Medulla oblongata (tissue), 1 donor: ENCODE measurements around the gene IL22.

Experiments
- DNase-seq: peaks from one replicate; pipeline ENCODE4 v3.0.0-alpha.2; 2015; ENCODE audit errors: extremely low spot score

Gene IL22

DNA sequence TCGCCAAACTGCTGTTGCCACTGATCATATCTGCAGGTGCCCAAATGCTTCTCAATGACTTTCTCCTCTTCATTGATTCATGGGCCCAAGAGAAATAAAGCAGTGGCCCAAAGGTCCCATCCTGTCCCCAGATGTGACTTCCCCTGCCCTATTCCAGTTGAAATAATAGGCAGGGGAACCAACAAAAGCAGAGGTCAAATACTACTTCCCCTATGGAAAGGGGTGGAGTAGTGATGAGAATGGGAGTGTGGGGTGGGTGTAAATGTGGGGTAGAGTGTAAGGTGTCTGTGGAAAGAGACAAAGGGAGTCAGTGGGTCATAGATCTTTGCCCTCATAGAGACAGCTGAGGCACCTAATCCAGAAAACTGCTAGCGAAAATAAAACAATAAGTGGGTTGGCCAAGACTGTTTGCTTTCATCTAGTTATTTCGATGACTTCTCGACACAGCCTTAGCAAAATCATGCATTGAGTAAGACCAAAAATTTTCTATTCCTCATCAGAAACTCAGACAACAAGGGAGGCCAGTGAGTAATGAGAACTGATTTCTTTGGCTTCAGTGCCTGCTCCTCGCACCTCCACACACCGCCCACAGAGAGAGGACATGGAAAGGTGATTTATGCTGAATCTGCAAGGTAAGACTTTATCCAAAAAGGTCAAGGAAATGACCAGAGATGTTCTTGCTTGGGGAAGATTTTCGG is 10.9 kb upstream of the IL22 start:
- DNase-seq = no peak

DNA sequence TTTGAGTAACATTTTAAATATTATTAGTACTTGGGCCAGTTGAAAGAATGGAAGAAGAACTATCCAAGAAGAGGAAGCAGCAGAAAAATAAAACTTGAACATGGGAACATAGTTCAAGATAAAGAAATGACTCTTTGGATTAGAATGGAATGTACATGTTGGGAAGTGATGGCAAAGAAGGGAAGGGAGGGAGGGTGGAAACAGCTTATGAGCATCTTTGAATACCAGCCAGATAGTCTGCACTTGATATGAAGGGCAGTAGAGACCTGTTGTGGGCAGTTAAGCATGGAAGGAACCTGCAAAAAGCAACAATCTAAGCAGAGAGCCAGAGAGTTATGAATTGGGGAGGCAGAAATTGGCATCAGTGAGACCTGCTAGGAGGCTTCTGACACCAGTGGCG is 10.0 kb upstream of the IL22 start:
- no peak for DNase-seq

DNA sequence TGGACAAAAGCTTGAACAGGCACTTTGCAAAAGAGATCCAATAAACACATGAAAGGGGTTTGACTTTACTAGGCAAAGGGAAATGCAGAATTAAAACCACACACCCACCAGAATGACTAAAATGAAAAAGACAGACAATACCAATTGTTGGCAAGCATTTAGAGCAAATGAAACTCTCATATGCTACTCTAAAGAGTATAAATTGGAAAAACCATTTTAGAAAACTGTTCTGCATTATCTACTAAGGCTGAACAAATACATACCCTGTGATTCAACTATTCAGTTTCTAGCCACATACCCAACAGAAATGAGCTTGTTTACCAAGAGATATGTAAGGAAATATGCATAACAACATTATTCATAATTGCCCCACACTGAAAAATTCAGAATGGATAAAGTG is 8.5 kb upstream of the IL22 start:
- DNase-seq = no peak

DNA sequence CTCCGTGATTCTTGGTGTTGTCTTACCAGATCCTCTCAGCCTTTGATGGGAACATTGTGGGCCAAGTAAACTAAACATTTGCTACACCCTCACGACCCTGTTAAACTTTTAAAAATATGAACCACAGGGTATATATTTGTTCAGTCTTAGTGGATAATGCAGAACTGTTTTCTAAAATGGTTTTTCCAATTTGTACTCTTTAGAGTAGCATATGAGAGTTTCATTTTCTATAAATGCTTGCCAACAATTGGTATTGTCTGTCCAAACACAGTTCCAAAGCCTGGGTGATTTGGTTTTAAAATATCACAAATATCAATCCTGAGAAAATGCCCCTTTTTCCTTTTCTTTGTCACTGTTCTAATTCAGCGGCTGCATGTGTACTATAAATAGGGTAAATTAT is 6.7 kb upstream of the IL22 start:
- no peak for DNase-seq

DNA sequence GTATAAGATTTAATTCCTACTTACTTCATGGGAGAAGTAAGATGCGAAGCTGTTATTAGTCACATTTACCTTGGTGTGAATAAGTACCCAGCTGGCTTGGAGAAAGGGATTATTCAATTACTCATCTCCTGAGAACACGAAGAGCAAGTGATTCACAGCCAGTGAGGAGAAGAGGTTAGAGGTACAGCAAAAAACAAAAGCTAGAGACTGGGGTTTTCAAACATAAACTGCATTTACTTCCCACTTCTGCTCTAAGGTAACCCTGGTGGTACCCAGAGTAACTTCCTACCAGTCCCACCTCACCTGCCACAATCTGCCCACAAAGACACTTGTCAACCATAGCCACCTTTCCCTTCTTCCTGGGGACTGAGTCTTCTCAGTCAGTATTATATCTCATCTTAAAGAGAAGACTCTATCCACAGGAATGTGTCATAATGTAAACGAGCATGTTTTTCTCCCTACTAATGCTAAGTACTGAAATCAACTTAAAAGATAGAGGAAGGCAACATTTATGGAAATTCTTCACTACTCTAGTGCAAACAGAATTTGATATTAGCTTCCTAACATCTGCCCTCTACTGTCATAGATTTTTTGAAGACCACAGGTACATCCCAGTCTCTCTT is 6.0 kb upstream of the IL22 start:
- no peak for DNase-seq

DNA sequence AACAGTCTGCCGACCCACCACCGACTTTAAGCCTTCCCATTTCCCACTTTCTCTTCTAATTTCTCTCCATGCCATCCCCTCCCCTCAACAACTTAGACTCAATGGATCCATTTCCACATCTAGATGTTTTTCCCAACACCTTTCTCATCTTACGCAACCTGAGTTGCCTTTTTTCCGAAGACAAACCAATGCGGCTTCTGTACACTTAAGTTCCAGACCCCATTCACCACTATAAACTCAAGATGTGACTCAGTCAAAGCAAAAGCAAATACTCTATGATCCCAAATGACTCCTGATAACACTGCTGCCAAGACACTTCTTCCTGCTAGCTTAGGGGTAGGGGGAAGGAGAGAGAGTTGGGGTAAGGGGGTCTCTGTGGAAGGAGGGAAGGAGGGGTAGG is 1.3 kb downstream of the IL22 start:
- no peak for DNase-seq

DNA sequence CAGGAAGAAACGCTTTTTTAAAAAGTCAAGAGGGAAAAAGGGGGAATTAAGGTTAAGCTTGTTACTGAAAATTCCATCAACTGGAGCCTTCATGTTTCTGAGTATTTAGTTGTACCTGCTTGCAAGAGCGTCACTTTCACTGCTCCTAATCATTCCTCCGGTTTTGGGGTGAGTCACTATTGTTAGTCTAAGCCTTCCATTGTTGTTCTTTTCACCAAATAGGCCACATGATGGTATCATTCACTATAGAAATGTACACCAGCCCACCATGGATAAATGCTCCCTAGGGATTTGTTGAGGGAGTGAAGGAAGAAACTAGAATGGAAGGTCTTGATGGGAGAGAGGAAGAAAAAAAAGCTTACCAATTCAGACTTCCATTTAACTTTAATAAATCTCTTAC is 3.0 kb downstream of the IL22 start:
- DNase-seq = no peak

DNA sequence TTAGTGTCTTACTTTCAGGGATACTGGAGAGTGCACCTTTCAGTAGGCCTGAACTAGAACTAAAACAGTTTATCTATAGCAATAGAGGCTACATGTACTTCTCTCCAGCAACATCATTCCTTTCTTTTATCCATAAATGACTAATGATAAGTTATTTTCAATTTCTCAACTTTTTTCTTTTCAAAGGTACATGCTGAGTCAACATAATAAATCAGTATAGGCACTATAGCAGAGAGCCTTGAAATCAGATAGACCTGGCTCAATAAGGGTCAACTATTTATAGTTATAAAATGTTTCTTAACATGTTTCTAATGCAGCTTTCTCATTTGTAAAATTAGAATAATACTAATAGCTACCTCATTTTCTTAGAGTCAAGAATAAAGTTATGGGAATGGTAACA is 5.6 kb downstream of the IL22 start:
- no peak for DNase-seq

DNA sequence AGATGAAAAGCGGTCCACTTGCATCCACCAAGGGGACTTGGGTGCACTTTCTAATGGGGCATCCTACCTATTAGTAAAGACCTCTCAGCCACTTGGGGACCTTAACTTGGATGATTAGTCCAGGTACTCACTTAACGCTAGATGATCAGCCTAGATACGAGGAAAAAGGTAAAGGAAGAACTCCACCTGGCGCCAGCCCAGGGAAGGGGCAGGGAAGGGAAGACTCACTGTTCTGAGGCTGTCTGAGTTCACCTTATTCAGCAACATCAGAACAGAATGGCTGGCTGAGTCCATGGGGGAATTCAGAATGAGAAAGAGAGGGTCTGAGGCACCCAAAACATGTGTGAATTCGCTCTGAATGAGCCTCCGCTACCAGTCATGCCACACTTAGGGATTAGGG is 7.1 kb downstream of the IL22 start:
- no peak for DNase-seq

DNA sequence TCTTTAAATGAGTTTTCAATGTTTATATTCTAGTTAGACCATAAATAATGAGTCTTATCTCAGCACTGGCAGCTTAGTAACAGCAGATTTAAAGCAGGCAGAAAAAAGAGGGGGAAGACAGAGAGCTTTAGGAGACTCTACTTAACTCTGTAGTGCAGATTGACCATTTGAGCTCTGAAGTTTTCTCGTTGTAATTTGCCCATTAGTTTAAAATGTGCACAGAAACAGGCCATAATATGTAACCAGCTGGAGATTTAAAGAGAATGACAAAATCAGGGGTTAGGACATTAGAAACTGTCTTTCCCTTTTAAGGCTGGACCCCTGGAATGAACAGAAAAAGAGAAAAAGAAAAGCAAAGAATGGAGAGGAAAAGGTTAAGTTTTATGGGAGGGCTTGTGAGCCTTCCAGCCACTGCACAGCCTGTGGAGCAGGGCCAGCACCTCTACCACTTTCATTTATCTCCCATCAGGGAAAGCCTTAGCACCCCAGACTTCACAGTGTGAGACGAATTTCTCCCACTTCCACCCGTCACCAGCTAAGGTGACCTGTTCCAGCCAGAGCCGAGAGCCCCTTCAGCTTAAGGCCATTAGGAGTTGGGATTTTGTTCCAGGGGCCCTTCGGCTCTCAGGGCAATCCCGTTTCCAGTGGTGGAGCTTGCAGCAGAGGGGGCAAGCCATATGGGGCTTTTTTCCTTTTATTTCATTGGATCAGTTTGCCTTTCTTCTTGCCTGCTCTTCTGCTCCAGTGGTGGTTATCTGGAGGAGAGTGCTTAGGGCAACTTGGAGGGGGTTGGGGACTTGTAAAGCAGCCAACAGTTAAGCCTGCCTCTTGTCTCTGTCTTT is 8.0 kb downstream of the IL22 start:
- DNase-seq = no peak

DNA sequence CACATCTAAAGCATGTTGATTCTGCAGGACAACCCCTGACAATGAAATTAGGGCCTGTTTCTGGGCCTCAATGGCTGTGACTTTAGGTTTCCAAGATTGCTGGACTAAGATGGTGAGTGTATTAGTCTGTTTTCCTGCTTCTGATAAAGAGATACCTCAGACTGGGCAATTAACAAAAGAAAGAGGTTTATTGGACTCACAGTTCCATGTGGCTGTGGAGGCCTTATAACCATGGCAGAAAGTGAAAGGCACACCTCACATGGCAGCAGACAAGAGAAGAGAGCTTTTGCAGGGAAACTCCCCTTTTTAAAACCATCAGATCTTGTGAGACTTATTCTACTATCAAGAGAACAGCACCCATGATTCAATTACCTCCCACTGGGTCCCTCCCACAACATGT is 10.6 kb downstream of the IL22 start:
- no peak for DNase-seq

DNA sequence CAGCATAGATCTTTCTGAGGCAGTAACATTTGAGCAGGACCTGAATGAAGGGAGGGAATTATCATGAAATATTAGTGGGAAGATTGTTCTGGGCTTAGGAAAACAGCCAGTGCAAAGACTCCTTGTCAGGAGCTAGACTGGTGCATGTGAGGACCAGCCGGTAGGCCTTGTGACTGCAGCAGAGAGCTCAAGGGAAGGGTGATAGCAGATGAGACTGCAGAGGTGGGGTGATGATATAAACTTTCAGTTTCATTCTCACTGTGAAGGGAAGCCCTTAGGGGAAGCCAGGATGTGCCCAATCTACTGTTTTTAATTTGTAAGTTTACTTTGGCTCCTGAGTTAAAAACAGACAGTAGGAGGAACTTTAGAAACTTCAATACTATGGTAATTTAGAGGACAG is 12.4 kb downstream of the IL22 start:
- DNase-seq = peak; percentile 69

DNA sequence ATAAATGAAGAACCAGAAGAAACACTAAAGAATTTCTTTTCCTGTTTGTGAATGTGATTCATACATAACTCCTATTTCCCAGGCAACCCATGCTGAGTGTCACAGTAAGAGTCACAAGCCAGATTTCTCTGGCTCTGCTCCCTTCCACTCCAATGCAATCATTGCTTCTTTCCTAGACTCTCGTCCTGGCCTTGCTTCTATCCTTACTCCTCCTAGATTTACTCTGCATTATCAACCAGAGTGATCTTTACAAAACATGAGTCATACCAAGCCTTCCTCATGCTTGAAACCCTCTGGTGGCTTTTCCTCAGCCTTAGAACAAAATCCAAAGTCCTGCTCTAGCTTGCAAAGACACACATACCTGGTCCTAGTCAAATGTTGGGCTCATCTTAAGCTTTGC is 13.3 kb downstream of the IL22 start:
- no peak for DNase-seq

DNA sequence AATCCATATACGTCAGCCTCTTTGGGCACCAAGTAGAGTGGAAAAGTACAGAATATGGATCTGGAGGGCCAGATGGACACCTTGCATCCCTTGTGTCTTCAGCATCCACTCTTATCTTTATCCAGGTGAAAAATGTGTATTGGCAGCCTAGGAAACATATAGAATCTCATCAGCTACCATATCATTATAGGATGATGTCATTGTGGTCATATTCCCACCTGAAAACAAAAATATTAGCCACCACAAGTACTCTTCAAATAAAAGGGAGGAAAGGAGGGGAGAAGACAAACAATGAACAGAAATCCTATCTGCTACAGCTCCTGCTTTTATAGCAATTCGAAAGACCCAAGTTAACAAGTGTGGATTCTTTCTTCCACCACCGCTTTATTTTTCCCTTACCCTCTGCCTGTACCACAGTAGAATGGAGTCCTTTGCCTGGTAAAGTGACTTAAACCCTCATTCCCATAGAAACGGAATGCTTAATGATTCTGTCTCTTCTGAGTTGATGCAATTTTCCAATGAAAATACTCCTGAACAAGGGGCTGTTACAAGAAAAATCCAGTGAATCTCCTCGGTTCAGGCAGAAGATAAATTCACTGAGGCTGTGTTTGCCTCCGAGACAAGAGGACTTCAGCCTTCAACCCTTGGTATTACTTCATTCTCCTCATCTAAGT is 14.0 kb downstream of the IL22 start:
- no peak for DNase-seq

DNA sequence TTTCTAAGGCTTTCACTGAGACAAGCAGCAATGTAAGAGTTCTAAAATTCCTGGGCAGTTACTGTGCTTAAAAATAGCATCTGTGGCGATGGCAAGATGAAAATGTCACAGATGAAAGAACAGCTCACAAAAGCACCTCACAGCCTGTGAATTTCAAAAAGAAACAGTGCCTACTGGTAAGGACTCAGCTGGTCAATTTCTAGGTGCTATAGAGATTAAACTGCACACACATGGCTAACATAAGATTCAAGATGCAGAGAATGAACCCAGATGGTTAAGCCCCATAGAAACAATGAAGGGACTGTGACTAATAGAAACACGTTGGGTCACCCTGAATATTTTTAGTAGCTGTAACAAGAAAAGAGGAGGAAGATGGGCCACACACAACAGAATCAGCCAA is 15.8 kb downstream of the IL22 start:
- DNase-seq = no peak

DNA sequence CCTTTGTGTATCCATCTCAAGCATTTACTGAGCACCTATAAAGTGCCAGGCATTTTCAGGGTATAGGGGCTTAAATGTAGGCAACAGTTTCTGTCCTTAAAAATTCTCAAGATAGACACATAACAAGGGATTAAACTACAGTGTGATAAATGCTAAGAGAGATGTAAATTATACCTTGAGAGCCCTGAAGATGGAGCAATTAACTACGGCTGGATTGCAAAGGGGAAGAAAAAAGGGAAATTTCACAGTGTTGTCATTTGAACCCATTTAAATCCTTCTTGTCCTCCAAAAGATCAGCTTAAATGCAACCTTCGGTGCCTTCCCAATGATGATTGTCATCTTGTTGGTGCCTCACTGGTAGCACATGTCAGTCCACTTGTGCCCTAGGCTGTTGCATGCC is 16.3 kb downstream of the IL22 start:
- peak; percentile 18 for DNase-seq

DNA sequence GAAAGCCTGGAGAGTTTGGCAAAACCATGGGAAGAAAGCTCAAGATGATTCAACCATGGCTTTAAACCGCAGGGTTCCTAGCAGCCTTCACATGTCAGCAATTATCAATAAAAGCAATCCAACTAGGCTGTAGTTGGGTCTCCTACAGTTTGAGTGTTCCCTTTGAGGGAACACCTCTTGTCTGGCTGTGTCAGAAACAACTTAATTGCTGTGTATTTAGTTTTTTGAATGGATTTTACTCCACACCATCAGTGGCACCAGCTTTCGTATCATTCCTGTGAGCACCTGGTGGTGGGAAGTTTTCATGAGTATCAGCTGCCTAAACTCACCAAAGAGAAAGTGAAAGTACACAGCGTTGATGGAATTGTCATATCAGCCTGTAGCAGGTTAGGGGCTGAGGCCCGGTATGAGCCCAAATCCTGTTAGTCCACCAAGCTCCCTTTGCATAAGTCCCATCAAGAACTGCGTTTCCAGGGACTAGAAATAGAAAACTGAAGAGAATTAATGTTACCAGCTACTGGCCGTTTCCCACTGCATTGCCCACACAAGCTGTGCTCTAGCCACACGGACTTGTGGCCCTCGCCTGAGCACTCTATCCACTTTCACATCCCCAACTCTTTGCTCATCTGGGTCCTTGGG is 16.9 kb downstream of the IL22 start:
- peak; percentile 43 for DNase-seq

DNA sequence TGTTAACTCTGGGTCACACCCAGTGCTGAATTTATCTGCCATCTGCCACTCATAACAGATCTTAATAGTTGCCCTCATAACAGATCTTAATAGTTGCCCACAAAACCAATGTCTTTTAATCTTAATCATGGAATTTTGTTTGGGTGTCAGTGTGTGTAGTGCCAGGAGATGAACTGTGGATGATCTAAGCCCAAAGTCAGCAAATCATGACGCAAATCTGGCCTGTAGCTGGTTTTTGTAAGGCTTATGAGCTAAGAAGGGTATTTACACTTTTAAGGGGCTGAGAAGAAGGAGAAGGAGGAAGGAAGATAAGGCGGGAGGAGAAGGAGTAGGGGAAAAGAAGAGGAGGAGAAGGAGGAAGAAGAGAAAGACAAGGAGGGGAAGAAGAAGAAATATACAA is 17.8 kb downstream of the IL22 start:
- DNase-seq = no peak

DNA sequence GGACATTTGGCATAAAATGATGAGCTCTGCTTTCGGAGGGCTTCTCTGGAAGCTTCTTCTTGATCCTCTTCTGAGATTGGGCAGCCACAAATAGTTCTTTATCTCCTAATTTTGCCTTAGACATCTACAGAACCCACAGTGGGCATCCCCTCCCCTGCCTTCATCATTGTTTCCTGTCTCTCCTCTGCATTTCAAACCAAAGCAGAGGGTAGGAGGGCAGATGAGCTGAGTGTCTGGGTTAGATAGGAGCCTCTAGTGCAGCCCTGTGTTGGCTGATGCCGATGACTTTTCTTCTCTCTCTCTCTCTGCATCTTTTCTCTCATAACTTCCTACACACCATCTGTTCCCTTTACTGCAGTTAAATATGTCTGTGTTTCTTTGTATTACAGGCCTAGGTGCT is 19.3 kb downstream of the IL22 start:
- no peak for DNase-seq

DNA sequence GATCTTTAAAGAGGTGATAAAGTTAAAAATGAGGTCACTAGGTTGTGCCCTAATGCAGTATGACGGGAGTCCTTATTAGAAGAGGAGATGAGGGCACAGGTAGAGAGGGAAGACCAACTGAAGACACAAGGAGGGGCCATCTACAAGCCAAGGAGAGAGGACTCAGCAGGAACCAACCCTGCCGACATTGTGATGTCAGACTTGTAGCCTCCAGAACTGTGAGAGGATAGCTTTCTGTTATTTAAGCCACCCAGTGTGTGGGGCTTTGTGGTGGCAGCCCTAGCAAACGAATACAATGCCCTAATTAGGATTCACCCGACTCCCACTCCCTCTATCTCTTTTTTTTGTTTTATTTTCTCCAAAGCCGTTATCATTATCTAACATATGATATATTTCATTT is 19.9 kb downstream of the IL22 start:
- no peak for DNase-seq

DNA sequence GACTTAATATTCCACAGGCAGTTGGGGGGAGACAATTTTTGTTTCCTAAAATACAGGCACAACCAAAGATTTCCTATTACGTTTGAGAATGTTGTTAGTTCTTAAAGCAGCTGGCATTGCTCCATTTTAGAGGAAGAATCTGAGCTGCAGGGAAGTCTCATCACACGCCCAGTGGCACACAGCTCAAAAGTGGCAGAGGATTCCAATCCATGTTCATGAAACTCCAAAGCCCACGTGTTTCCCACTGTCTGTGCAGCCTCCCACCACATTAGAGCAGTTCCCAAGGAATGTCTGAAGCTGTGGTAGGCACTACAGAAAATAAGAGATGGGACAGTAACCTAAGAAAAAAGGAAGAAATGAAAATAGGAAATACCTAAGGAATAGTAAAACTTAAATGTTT is 21.7 kb downstream of the IL22 start:
- no peak for DNase-seq

DNA sequence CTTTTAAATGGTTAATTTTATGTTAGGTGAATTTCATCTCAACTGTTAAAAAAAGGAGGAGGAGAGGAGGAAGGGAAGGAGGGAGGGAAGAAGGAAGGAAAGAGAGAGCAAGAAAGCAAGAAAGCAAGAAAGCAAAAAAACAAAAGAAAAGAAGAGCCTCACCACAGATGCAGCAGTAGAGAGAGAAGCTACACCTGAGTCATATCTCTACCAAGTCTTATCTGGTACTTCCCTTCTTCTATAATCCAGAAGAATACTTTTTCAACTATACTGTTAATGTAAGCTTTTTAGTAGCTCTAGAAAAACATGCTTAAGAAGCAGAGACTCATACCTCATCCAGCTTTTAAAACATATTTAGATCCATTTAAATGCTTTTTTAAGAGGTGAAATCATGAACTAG is 22.2 kb downstream of the IL22 start:
- no peak for DNase-seq
